HL-60 (cell line): ENCODE data around the gene KCNF1.

Experiments used
- CTCF ChIP-seq: IDR thresholded peaks from one replicate; pipeline ENCODE4 v1.5.1; 2011; ENCODE audit warnings: low read length, control low read depth, inconsistent platforms; ENCODE audit not compliant: insufficient read depth
- SPI1 ChIP-seq: IDR thresholded peaks from 2 replicates; pipeline ENCODE4 v1.6.1; 2012; ENCODE audit warnings: low read depth, mild to moderate bottlenecking, borderline replicate concordance

- TF ChIP-seq CTCF (no peak), SPI1 (no peak)
Observed at GRCh38 chr2:10873790-10874437, 37.8 kb upstream of the KCNF1 start.
